ENCODE results near the gene TSKU.
A peak's percentile ranks its signal among the peaks of the same experiment; 100 is the strongest.
"Not testable (repeated sequence)": the region's sequence is repeated elsewhere in the genome, so short reads cannot be mapped to it uniquely, and the experiment has no call there.

TSKU gene

GRCh38 chr11:76824980-76825725, 42.0 kb downstream of the TSKU start:
- peak; percentile 26 for DNase-seq (ENCODE audit: low spot score)

GRCh38 chr11:76825726-76826396, 42.7 kb downstream of the TSKU start:
- DNase-seq (ENCODE audit: low spot score): no peak

- DNase-seq (ENCODE audit: low spot score): not testable (repeated sequence)
Measured at GRCh38 chr11:76826508-76826907, 43.4 kb downstream of the TSKU start.

GRCh38 chr11:76827005-76827404, 43.8 kb downstream of the TSKU start:
- not testable (repeated sequence) for DNase-seq (ENCODE audit: low spot score)

- DNase-seq (ENCODE audit: low spot score): peak; percentile 40
Measured at GRCh38 chr11:76830639-76831327, 47.6 kb downstream of the TSKU start.

GRCh38 chr11:76831686-76832310, 48.6 kb downstream of the TSKU start:
- DNase-seq (ENCODE audit: low spot score): no peak

- no peak for DNase-seq (ENCODE audit: low spot score)
Measured at GRCh38 chr11:76832361-76832760, 49.2 kb downstream of the TSKU start.

- DNase-seq (ENCODE audit: low spot score): no peak
Measured at GRCh38 chr11:76834151-76834550, 51.0 kb downstream of the TSKU start.

- no peak for DNase-seq (ENCODE audit: low spot score)
Measured at GRCh38 chr11:76835036-76835435, 51.9 kb downstream of the TSKU start.

GRCh38 chr11:76835928-76836612, 52.9 kb downstream of the TSKU start:
- no peak for DNase-seq (ENCODE audit: low spot score)

- DNase-seq (ENCODE audit: low spot score): peak; percentile 59
Measured at GRCh38 chr11:76836613-76837291, 53.6 kb downstream of the TSKU start.

GRCh38 chr11:76837696-76838677, 54.8 kb downstream of the TSKU start:
- DNase-seq (ENCODE audit: low spot score): peak; percentile 36

- DNase-seq (ENCODE audit: low spot score): peak; percentile 58
Measured at GRCh38 chr11:76838678-76839068, 55.5 kb downstream of the TSKU start.

GRCh38 chr11:76839311-76839710, 56.2 kb downstream of the TSKU start:
- DNase-seq (ENCODE audit: low spot score): peak; percentile 23

GRCh38 chr11:76841923-76842452, 58.8 kb downstream of the TSKU start:
- DNase-seq (ENCODE audit: low spot score): no peak

GRCh38 chr11:76843907-76844306, 60.8 kb downstream of the TSKU start:
- no peak for DNase-seq (ENCODE audit: low spot score)

GRCh38 chr11:76844511-76844910, 61.4 kb downstream of the TSKU start:
- no peak for DNase-seq (ENCODE audit: low spot score)

- no peak for DNase-seq (ENCODE audit: low spot score)
Measured at GRCh38 chr11:76845069-76845468, 61.9 kb downstream of the TSKU start.

- no peak for DNase-seq (ENCODE audit: low spot score)
Measured at GRCh38 chr11:76846441-76846840, 63.3 kb downstream of the TSKU start.
